PC-3 (cell line): Measurements from ENCODE around the gene CEP95. TPM values are rescaled to one million over a fixed set of nuclear protein-coding genes. Genes with fewer than 3 reads are reported as not detected.

Experiments
- ATAC-seq: fragments of 200-7000 bp; cut with Tn5 transposase; 2 replicates; pipeline ENCODE4 v1.9.1; 2020; ENCODE audit warnings: mild to moderate bottlenecking, moderate library complexity
- BruUV-seq: library from RNA; stranded (reverse); fragments of 400-500 nt; replicated peaks from 2 replicates; lab custom pipeline; 2021; lab: Mats Ljungman, UMichigan
- CTCF ChIA-PET: fragments of 300-600 bp; sonication (Branson Sonifier 250); formaldehyde crosslinking; loops from one replicate; lab custom pipeline; 2022; ENCODE audit warnings: antibody characterized with exemption; lab: Charles Lee
- POLR2A ChIA-PET: fragments of 300-600 bp; sonication (Branson Sonifier 250); formaldehyde crosslinking; loops from one replicate; lab custom pipeline; 2022; ENCODE audit warnings: antibody characterized with exemption; ENCODE audit not compliant: unreplicated experiment; lab: Charles Lee
- DNase-seq: peaks from one replicate; pipeline ENCODE4 v3.0.0-alpha.2; 2015
- H2AFZ ChIP-seq: fragments of 300-600 bp; sonication (generic); 2 replicates; pipeline ENCODE4 v1.6.0; 2016; ENCODE audit warnings: antibody characterized with exemption, low read length
- H3F3A ChIP-seq: fragments of 300-600 bp; sonication (generic); one replicate; pipeline ENCODE4 v1.6.0; 2017; ENCODE audit warnings: antibody characterized with exemption, low read length, control low read depth, mild to moderate bottlenecking; ENCODE audit not compliant: unreplicated experiment
- H3K27ac ChIP-seq: fragments of 300-600 bp; sonication (generic); 2 replicates; pipeline ENCODE4 v1.5.1; 2016; ENCODE audit warnings: mild to moderate bottlenecking, low read length
- H3K27me3 ChIP-seq: fragments of 300-600 bp; sonication (generic); 2 replicates; pipeline ENCODE4 v1.6.1; 2016; ENCODE audit warnings: low read length, mixed read lengths
- H3K36me3 ChIP-seq: fragments of 300-600 bp; sonication (generic); 2 replicates; pipeline ENCODE4 v1.6.1; 2016; ENCODE audit warnings: low read depth, mixed run types, low read length, mixed read lengths
- H3K4me1 ChIP-seq: fragments of 300-600 bp; sonication (generic); 2 replicates; pipeline ENCODE4 v1.5.1; 2016; ENCODE audit warnings: low read length; ENCODE audit not compliant: insufficient read depth
- H3K4me2 ChIP-seq: fragments of 300-600 bp; sonication (generic); 2 replicates; pipeline ENCODE4 v1.6.0; 2016; ENCODE audit warnings: low read length
- H3K4me3 ChIP-seq: fragments of 300-600 bp; sonication (generic); 2 replicates; pipeline ENCODE4 v1.5.1; 2016; ENCODE audit warnings: mild to moderate bottlenecking, low read length, mixed read lengths
- H3K79me2 ChIP-seq: fragments of 300-600 bp; sonication (generic); 2 replicates; pipeline ENCODE4 v1.6.1; 2017; ENCODE audit warnings: low read length, mixed read lengths
- H3K9ac ChIP-seq: fragments of 300-600 bp; sonication (generic); 2 replicates; pipeline ENCODE4 v1.6.0; 2016; ENCODE audit warnings: mild to moderate bottlenecking, low read length
- H3K9me2 ChIP-seq: fragments of 300-600 bp; sonication (generic); replicated peaks from 2 replicates; pipeline ENCODE4 v1.6.1; 2016; ENCODE audit warnings: mixed run types, low read length, mixed read lengths
- H3K9me3 ChIP-seq: fragments of 300-600 bp; sonication (generic); 2 replicates; pipeline ENCODE4 v1.6.1; 2016; ENCODE audit warnings: low read length, mixed read lengths
- H4K20me1 ChIP-seq: fragments of 300-600 bp; sonication (generic); 2 replicates; pipeline ENCODE4 v1.6.1; 2016; ENCODE audit warnings: low read length, mixed read lengths
- CTCF ChIP-seq: fragments of 300-600 bp; sonication (generic); conservative IDR thresholded peaks from 2 replicates; pipeline ENCODE4 v1.5.1; 2017; ENCODE audit warnings: antibody characterized with exemption, low read depth, mild to moderate bottlenecking, low read length
- EZH2 ChIP-seq: fragments of 300-600 bp; sonication (generic); IDR thresholded peaks from one replicate; pipeline ENCODE4 v1.6.1; 2017; ENCODE audit warnings: antibody characterized with exemption, mild to moderate bottlenecking, low read length; ENCODE audit not compliant: unreplicated experiment
- EZH2phosphoT487 ChIP-seq: fragments of 300-600 bp; sonication (generic); IDR thresholded peaks from 2 replicates; pipeline ENCODE4 v1.6.1; 2018; ENCODE audit warnings: mild to moderate bottlenecking, antibody characterized with exemption, low read length, borderline replicate concordance
- intact Hi-C: fragments of 100-400 bp; cut with micrococcal nuclease; formaldehyde crosslinking; loops from 2 replicates; pipeline ENCODE4 v1.9.0; 2023
- total RNA-seq: library from RNA; depleted of rRNA; stranded (reverse); fragments of >200 nt; gene quantifications from 2 replicates; pipeline ENCODE4 v1.2.3, GENCODE V29; 2014

Gene CEP95
- total RNA-seq, 1 experiment from 2014 or later: 32.4 TPM

- Histone ChIP-seq H3K4me2 (peak overlapping the region; percentile 93), H3K9me2 (no peaks in the 10 kb centered on the region), H3K9me3 (no peaks in the 10 kb centered on the region), H3K4me3 (0 out of 2 replicates have a peak overlapping the region, but pooled peaks have one; percentile 3), H3K27ac (no peak overlapping the region), H3K36me3 (peaks cover 72% of the 10 kb centered on the region), H3F3A (peaks cover 62% of the 10 kb centered on the region), H2AFZ (no peak overlapping the region), H4K20me1 (peaks cover 65% of the 10 kb centered on the region), H3K27me3 (no peaks in the 10 kb centered on the region), H3K79me2 (peaks cover 68% of the 10 kb centered on the region), H3K4me1 (peaks cover 82% of the 10 kb centered on the region), H3K9ac (no peak overlapping the region)
- ChIA-PET POLR2A (interaction anchor here (0.5 to 0.6 kb wide), 4 partner anchors 59 to 733 kb away, joined by 3 to 7 read pairs (median 4); no protein-coding TSS in a partner anchor), CTCF (no interaction called here)
- BruUV-seq: no TSS peak
- peak; percentile 32 for DNase-seq
- intact Hi-C loops: no loop called here
- ATAC-seq: no peak
- TF ChIP-seq EZH2 (no peak), EZH2phosphoT487 (no peak), CTCF (no peak)
Observed at GRCh38 chr17:64499805-64500486, 6.8 kb upstream of the CEP95 start.

GRCh38 chr17:64500487-64500859, 6.3 kb upstream of the CEP95 start:
- Histone ChIP-seq H3K79me2 (peaks cover 68% of the 10 kb centered on the region), H3K9me2 (no peaks in the 10 kb centered on the region), H3K9ac (no peak overlapping the region), H3K4me1 (peaks cover 77% of the 10 kb centered on the region), H3K4me2 (peak overlapping the region; percentile 93), H3K27me3 (no peaks in the 10 kb centered on the region), H3K9me3 (no peaks in the 10 kb centered on the region), H2AFZ (no peak overlapping the region), H3K4me3 (0 out of 2 replicates have a peak overlapping the region, but pooled peaks have one; percentile 3), H3K27ac (no peak overlapping the region), H3F3A (peaks cover 62% of the 10 kb centered on the region), H4K20me1 (peaks cover 70% of the 10 kb centered on the region), H3K36me3 (peaks cover 76% of the 10 kb centered on the region)
- ChIA-PET POLR2A (interaction anchor here (0.5 to 0.6 kb wide), 2 partner anchors 59 to 732 kb away, joined by 3 read pairs; no protein-coding TSS in a partner anchor), CTCF (no interaction called here)
- ATAC-seq: no peak
- no TSS peak for BruUV-seq
- TF ChIP-seq EZH2phosphoT487 (no peak), EZH2 (no peak), CTCF (no peak)
- no peak for DNase-seq
- intact Hi-C loops: no loop called here
